ENCODE data around the gene GLYATL1B. TPM values are rescaled to one million over a fixed set of nuclear protein-coding genes. Genes with fewer than 3 reads are reported as not detected.
"Not testable (repeated sequence)": the region's sequence is repeated elsewhere in the genome, so short reads cannot be mapped to it uniquely, and the experiment has no call there.

The GLYATL1B gene
- polyA plus RNA-seq, 1 donor from 2014 or later = not detected

DNA sequence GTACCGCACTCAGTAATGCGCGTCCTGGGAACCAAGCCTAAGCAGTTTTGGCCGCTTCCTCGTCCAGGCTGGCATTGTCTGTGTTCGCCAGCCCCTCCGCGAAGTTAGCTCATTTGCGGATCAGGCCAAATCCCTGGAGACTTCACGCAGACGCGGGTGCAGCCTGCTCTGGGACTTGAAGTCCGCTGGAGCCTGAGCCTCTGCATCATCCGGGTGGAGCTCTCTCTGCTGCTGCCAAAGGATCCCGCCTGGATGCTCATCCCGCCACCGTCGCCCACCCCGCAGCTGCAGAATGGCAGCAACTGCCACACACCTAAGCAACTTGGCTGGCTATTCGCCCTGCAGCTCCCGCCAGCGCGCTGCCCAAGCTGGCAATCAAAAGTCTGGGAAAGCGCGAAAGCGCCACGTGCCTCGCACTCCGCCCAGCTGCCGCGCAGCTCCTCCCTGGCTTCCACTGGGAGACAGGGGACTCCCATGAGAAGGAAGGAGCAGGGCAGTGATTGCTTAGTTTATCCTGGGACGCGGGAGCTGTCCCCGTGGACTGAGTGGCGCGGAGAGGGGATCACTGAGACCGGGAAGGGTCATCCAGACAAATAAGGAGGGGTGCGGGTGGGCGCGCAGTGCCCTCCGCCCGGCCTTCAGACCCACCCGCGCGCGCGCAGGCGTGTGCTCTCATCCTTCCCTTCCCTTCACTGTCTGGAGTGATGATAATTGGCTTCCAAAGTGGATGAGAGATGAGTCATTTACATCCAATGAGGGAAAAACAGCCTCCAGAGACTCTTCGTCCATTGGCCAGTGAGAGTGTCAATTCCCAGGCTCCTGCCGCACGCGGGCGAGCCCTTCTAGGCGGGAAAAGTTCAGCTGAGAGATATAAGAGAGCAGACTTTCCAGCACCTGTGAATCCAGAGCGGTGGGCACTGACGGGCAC lies 23.2 kb upstream of the GLYATL1B start:
- H3K27me3 ChIP-seq (ENCODE audit: insufficient read depth, low read depth, low read length) = no peaks in the 10 kb centered on the region
- TF ChIP-seq EZH2 (IDR thresholded peaks at IDR 0.05; ENCODE audit: borderline replicate concordance, insufficient read depth, low read length, poor library complexity, severe bottlenecking) = no peak
- TF ChIP-seq SMC3 (conservative IDR thresholded peaks at IDR 0.05; ENCODE audit: poor library complexity) = no peak
- TF ChIP-seq TAF1 (IDR thresholded peaks at IDR 0.05; ENCODE audit: low read depth) = no peak
- no peak for TF ChIP-seq MXI1 (conservative IDR thresholded peaks at IDR 0.05; ENCODE audit: poor library complexity, severe bottlenecking)
- no peak for TF ChIP-seq RAD21 (conservative IDR thresholded peaks at IDR 0.05)
- TF ChIP-seq CTCF (IDR thresholded peaks at IDR 0.05; ENCODE audit: poor library complexity, severe bottlenecking) = no peak
- TF ChIP-seq POLR2AphosphoS5 (IDR thresholded peaks at IDR 0.05) = no peak
- TF ChIP-seq, protein P1, sequence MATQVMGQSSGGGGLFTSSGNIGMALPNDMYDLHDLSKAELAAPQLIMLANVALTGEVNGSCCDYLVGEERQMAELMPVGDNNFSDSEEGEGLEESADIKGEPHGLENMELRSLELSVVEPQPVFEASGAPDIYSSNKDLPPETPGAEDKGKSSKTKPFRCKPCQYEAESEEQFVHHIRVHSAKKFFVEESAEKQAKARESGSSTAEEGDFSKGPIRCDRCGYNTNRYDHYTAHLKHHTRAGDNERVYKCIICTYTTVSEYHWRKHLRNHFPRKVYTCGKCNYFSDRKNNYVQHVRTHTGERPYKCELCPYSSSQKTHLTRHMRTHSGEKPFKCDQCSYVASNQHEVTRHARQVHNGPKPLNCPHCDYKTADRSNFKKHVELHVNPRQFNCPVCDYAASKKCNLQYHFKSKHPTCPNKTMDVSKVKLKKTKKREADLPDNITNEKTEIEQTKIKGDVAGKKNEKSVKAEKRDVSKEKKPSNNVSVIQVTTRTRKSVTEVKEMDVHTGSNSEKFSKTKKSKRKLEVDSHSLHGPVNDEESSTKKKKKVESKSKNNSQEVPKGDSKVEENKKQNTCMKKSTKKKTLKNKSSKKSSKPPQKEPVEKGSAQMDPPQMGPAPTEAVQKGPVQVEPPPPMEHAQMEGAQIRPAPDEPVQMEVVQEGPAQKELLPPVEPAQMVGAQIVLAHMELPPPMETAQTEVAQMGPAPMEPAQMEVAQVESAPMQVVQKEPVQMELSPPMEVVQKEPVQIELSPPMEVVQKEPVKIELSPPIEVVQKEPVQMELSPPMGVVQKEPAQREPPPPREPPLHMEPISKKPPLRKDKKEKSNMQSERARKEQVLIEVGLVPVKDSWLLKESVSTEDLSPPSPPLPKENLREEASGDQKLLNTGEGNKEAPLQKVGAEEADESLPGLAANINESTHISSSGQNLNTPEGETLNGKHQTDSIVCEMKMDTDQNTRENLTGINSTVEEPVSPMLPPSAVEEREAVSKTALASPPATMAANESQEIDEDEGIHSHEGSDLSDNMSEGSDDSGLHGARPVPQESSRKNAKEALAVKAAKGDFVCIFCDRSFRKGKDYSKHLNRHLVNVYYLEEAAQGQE (IDR thresholded peaks at IDR 0.05; ENCODE audit: borderline replicate concordance) = no peak
- no peak for TF ChIP-seq EP300 (conservative IDR thresholded peaks at IDR 0.05; ENCODE audit: poor library complexity, severe bottlenecking)
- H3K9me3 ChIP-seq (ENCODE audit: low read length) = no peaks in the 10 kb centered on the region
- H3K9me2 ChIP-seq (ENCODE audit: insufficient read depth, low read length) = no peaks in the 10 kb centered on the region
- H3K79me2 ChIP-seq (replicated peaks; ENCODE audit: insufficient read depth, low read length) = no peaks in the 10 kb centered on the region
- no peak overlapping the region for H3K9ac ChIP-seq (ENCODE audit: low read length)
- no peak overlapping the region for H3K4me2 ChIP-seq (ENCODE audit: low read length)
- H4K20me1 ChIP-seq (ENCODE audit: insufficient read depth) = no peaks in the 10 kb centered on the region
- no peaks in the 10 kb centered on the region for H3F3A ChIP-seq (ENCODE audit: insufficient read depth, low read length, poor library complexity, severe bottlenecking)
- H3K4me3 ChIP-seq (ENCODE audit: low read length) = no peak overlapping the region
- no peak overlapping the region for H3K27ac ChIP-seq (ENCODE audit: low read length)
- no peaks in the 10 kb centered on the region for H3K36me3 ChIP-seq (ENCODE audit: insufficient read depth, low read length)
- no peak overlapping the region for H2AFZ ChIP-seq (ENCODE audit: low read depth, low read length)

DNA sequence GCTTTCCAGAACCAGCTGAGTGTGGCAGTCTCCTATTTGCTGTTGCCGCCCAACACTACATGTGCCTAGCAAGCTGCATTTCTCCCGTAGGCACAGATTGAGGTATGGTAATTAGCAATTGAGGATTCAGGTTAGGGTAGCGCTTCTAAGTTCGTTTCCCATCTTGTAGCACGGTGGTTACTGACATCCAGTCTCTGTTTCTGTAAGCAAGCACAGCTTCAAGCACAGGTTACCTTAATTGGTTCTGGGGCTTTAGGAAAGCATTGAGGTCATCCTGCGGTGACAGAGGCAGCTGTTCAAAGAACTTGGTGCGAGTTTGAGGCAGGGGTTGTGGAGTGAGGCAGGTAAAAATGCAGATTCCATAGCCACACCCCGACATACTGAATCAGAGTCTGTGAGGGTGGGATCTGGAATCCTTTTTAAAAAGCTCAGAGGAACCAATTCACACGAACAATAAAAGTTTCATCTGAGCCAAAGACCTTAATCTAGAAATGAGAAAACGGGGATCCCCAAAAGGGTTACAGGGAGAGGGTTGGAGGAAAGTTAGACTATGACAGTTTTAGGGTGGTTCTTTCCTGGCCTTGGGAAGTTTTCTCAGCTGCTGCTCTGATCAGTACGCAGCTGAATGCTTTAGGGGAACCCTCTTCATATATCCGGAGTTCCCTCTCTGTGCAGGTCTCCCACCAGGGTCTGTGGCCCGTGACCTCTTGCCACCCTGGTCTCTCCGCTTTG lies 21.9 kb upstream of the GLYATL1B start:
- not testable (repeated sequence) for H4K20me1 ChIP-seq (ENCODE audit: insufficient read depth); H3K4me3 ChIP-seq (ENCODE audit: low read length); H3K4me2 ChIP-seq (ENCODE audit: low read length); H3K9me3 ChIP-seq (ENCODE audit: low read length); H3K9me2 ChIP-seq (ENCODE audit: insufficient read depth, low read length); H2AFZ ChIP-seq (ENCODE audit: low read depth, low read length); H3K9ac ChIP-seq (ENCODE audit: low read length); H3K27ac ChIP-seq (ENCODE audit: low read length); H3F3A ChIP-seq (ENCODE audit: insufficient read depth, low read length, poor library complexity, severe bottlenecking); H3K27me3 ChIP-seq (ENCODE audit: insufficient read depth, low read depth, low read length); H3K36me3 ChIP-seq (ENCODE audit: insufficient read depth, low read length); H3K79me2 ChIP-seq (replicated peaks; ENCODE audit: insufficient read depth, low read length)
